ENCODE data around the gene ACP7.

- TF ChIP-seq CTCF (conservative IDR thresholded peaks at IDR 0.05): no peak
- no peak for TF ChIP-seq EZH2 (IDR thresholded peaks at IDR 0.05; ENCODE audit: low read depth)
Measured at GRCh38 chr19:39052846-39053245, 31.3 kb upstream of the ACP7 start.

All from PC-9 (cell line).